HCT116 (cell line): Measurements from ENCODE around the gene TNFSF10.

Source experiments
- ATF3 ChIP-seq: IDR thresholded peaks from 2 replicates; pipeline ENCODE4 v1.6.1; 2012
- CEBPB ChIP-seq: IDR thresholded peaks from 2 replicates; pipeline ENCODE4 v1.6.1; 2012; ENCODE audit warnings: low read depth
- CTCF ChIP-seq, 3 experiments: fragments of 200-600 bp in 1 of 3; sonication (generic) in 1 of 3; IDR thresholded peaks in 2 of 3; conservative IDR thresholded peaks in 1 of 3; 2 replicates each; pipeline ENCODE4 v1.5.1; 2012 to 2017; ENCODE audit warnings: low read depth in 2 of 3, low read length in 2 of 3, antibody characterized with exemption in 1 of 3, borderline replicate concordance in 1 of 3, control low read depth in 1 of 3, mild to moderate bottlenecking in 1 of 3, mixed read lengths in 1 of 3, mixed run types in 1 of 3, moderate library complexity in 1 of 3; ENCODE audit not compliant: insufficient read depth in 1 of 3
- EZH2 ChIP-seq: fragments of 200-600 bp; sonication (generic); IDR thresholded peaks from 2 replicates; pipeline ENCODE4 v1.6.1; 2017; ENCODE audit warnings: antibody characterized with exemption, mixed run types
- EZH2phosphoT487 ChIP-seq: fragments of 200-600 bp; IDR thresholded peaks from 2 replicates; pipeline ENCODE4 v1.6.1; 2018; ENCODE audit warnings: antibody characterized with exemption, borderline replicate concordance
- FOSL1 ChIP-seq: IDR thresholded peaks from 2 replicates; pipeline ENCODE4 v1.6.1; 2012; ENCODE audit warnings: low read depth
- POLR2A ChIP-seq: IDR thresholded peaks from 2 replicates; pipeline ENCODE4 v1.7.0; 2011; ENCODE audit warnings: borderline replicate concordance; ENCODE audit not compliant: insufficient read depth, insufficient read length; ENCODE audit errors: extremely low read depth
- POLR2AphosphoS5 ChIP-seq: IDR thresholded peaks from 2 replicates; pipeline ENCODE4 v1.6.1; 2011; ENCODE audit warnings: mild to moderate bottlenecking, low read depth, low read length, moderate library complexity
- RAD21 ChIP-seq: IDR thresholded peaks from 2 replicates; pipeline ENCODE4 v1.6.1; 2012; ENCODE audit warnings: low read depth, mild to moderate bottlenecking
- REST ChIP-seq: IDR thresholded peaks from 2 replicates; pipeline ENCODE4 v1.6.1; 2012; ENCODE audit warnings: low read depth
- SP1 ChIP-seq: IDR thresholded peaks from 2 replicates; pipeline ENCODE4 v1.6.1; 2012; ENCODE audit warnings: low read depth
- ZFX ChIP-seq: fragments of 450-650 bp; IDR thresholded peaks from 2 replicates; pipeline ENCODE4 v1.6.1; 2017

GRCh38 chr3:172564499-172564898 is 41.3 kb upstream of the TNFSF10 start:
- TF ChIP-seq CTCF (IDR thresholded peaks at IDR 0.05 in 2 of 3, conservative IDR thresholded peaks at IDR 0.05 in 1 of 3; ENCODE audit: borderline replicate concordance in 1 of 3, insufficient read depth in 1 of 3, low read depth in 2 of 3, low read length in 2 of 3) = no peak
- no peak for TF ChIP-seq RAD21
- TF ChIP-seq REST = no peak
- no peak for TF ChIP-seq POLR2A
- no peak for TF ChIP-seq FOSL1
- TF ChIP-seq ZFX = no peak
- no peak for TF ChIP-seq SP1
- no peak for TF ChIP-seq CEBPB
- TF ChIP-seq EZH2 = no peak
- no peak for TF ChIP-seq ATF3
- no peak for TF ChIP-seq POLR2AphosphoS5
- no peak for TF ChIP-seq EZH2phosphoT487
